Keratinocyte (primary cell): ENCODE results near the gene KYNU.

ENCODE experiments used
- EZH2 ChIP-seq: IDR thresholded peaks from one replicate; pipeline ENCODE4 v1.6.1; 2012; ENCODE audit warnings: inconsistent platforms, mild to moderate bottlenecking, low read length, moderate library complexity
- TF ChIP-seq, protein P1 (sequence below), 3 experiments: IDR thresholded peaks in 1 of 3; conservative IDR thresholded peaks in 1 of 3; optimal IDR thresholded peaks in 1 of 3; 2 replicates in 2 of 3; 3 replicates in 1 of 3; pipeline versions ENCODE3 to v1.5.1; 2011; ENCODE audit warnings: low read length in 3 of 3, mild to moderate bottlenecking in 3 of 3, moderate library complexity in 2 of 3, control low read depth in 1 of 3, inconsistent platforms in 1 of 3; ENCODE audit not compliant: insufficient read depth in 2 of 3; ENCODE audit errors: extremely low read depth in 1 of 3

DNA sequence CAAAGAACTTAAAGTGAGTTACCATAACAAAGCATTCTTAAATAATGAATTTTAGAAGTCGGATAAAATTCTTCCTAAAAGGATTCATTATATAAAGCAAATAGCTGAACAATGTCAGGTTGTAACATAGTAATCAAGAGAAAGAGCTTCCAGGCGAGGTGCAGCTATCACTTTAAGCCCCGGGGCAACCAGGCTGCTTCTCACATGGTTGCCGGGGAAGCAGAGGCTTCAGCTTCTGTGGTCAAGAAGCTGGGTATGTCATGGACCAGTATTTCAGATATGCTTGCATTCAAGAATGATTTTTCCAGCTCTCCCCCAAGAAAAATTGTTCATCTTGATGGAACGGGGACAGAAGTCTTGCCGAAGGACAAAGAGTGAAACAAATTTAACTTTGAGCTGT lies 23.6 kb upstream of the KYNU start:
- TF ChIP-seq, protein P1, sequence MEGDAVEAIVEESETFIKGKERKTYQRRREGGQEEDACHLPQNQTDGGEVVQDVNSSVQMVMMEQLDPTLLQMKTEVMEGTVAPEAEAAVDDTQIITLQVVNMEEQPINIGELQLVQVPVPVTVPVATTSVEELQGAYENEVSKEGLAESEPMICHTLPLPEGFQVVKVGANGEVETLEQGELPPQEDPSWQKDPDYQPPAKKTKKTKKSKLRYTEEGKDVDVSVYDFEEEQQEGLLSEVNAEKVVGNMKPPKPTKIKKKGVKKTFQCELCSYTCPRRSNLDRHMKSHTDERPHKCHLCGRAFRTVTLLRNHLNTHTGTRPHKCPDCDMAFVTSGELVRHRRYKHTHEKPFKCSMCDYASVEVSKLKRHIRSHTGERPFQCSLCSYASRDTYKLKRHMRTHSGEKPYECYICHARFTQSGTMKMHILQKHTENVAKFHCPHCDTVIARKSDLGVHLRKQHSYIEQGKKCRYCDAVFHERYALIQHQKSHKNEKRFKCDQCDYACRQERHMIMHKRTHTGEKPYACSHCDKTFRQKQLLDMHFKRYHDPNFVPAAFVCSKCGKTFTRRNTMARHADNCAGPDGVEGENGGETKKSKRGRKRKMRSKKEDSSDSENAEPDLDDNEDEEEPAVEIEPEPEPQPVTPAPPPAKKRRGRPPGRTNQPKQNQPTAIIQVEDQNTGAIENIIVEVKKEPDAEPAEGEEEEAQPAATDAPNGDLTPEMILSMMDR (optimal IDR thresholded peaks at IDR 0.05 in 1 of 3, IDR thresholded peaks at IDR 0.05 in 1 of 3, conservative IDR thresholded peaks at IDR 0.05 in 1 of 3; ENCODE audit: extremely low read depth in 1 of 3, insufficient read depth in 2 of 3, low read length in 3 of 3): no peak
- no peak for TF ChIP-seq EZH2
